ENCODE data around the gene ZCCHC24. TPM values are rescaled to one million over a fixed set of nuclear protein-coding genes. Genes with fewer than 3 reads are reported as not detected.

Gene ZCCHC24
- total and polyA plus RNA-seq, 2 of the 8 experiments (the other 6 are each of a cell fraction or from before 2014, with no cell fraction given): 3.9 to 6.9 TPM

DNA sequence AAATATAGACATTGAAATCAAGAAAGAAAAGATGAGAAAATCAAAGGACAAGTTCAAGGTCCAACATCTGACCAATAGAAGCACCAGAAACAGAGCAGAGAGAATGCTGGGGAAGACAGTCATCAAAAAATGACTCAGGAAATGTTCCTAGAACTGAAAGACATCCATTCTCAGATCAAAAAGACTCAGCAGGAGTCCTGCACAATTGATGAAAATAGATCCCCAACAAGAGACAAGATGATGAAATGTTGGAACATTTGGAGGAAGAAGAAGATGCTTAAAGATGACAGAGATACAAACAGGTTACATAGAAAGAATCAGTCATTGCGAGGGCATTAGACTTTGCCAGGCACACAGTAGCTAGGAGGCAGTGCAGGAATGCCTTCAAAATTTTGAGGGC lies 36.9 kb upstream of the ZCCHC24 start (continued):
- TF ChIP-seq, protein P1, sequence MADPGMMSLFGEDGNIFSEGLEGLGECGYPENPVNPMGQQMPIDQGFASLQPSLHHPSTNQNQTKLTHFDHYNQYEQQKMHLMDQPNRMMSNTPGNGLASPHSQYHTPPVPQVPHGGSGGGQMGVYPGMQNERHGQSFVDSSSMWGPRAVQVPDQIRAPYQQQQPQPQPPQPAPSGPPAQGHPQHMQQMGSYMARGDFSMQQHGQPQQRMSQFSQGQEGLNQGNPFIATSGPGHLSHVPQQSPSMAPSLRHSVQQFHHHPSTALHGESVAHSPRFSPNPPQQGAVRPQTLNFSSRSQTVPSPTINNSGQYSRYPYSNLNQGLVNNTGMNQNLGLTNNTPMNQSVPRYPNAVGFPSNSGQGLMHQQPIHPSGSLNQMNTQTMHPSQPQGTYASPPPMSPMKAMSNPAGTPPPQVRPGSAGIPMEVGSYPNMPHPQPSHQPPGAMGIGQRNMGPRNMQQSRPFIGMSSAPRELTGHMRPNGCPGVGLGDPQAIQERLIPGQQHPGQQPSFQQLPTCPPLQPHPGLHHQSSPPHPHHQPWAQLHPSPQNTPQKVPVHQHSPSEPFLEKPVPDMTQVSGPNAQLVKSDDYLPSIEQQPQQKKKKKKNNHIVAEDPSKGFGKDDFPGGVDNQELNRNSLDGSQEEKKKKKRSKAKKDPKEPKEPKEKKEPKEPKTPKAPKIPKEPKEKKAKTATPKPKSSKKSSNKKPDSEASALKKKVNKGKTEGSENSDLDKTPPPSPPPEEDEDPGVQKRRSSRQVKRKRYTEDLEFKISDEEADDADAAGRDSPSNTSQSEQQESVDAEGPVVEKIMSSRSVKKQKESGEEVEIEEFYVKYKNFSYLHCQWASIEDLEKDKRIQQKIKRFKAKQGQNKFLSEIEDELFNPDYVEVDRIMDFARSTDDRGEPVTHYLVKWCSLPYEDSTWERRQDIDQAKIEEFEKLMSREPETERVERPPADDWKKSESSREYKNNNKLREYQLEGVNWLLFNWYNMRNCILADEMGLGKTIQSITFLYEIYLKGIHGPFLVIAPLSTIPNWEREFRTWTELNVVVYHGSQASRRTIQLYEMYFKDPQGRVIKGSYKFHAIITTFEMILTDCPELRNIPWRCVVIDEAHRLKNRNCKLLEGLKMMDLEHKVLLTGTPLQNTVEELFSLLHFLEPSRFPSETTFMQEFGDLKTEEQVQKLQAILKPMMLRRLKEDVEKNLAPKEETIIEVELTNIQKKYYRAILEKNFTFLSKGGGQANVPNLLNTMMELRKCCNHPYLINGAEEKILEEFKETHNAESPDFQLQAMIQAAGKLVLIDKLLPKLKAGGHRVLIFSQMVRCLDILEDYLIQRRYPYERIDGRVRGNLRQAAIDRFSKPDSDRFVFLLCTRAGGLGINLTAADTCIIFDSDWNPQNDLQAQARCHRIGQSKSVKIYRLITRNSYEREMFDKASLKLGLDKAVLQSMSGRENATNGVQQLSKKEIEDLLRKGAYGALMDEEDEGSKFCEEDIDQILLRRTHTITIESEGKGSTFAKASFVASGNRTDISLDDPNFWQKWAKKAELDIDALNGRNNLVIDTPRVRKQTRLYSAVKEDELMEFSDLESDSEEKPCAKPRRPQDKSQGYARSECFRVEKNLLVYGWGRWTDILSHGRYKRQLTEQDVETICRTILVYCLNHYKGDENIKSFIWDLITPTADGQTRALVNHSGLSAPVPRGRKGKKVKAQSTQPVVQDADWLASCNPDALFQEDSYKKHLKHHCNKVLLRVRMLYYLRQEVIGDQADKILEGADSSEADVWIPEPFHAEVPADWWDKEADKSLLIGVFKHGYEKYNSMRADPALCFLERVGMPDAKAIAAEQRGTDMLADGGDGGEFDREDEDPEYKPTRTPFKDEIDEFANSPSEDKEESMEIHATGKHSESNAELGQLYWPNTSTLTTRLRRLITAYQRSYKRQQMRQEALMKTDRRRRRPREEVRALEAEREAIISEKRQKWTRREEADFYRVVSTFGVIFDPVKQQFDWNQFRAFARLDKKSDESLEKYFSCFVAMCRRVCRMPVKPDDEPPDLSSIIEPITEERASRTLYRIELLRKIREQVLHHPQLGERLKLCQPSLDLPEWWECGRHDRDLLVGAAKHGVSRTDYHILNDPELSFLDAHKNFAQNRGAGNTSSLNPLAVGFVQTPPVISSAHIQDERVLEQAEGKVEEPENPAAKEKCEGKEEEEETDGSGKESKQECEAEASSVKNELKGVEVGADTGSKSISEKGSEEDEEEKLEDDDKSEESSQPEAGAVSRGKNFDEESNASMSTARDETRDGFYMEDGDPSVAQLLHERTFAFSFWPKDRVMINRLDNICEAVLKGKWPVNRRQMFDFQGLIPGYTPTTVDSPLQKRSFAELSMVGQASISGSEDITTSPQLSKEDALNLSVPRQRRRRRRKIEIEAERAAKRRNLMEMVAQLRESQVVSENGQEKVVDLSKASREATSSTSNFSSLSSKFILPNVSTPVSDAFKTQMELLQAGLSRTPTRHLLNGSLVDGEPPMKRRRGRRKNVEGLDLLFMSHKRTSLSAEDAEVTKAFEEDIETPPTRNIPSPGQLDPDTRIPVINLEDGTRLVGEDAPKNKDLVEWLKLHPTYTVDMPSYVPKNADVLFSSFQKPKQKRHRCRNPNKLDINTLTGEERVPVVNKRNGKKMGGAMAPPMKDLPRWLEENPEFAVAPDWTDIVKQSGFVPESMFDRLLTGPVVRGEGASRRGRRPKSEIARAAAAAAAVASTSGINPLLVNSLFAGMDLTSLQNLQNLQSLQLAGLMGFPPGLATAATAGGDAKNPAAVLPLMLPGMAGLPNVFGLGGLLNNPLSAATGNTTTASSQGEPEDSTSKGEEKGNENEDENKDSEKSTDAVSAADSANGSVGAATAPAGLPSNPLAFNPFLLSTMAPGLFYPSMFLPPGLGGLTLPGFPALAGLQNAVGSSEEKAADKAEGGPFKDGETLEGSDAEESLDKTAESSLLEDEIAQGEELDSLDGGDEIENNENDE (IDR thresholded peaks at IDR 0.05; ENCODE audit: insufficient replicate concordance, low read length): no peak
- TF ChIP-seq KDM4A (IDR thresholded peaks at IDR 0.05; ENCODE audit: low read depth, low read length, severe bottlenecking): no peak
- no peak for TF ChIP-seq NANOG (IDR thresholded peaks at IDR 0.05; ENCODE audit: insufficient read depth, low read depth, low read length, poor library complexity, severe bottlenecking)
- TF ChIP-seq EGR1 (IDR thresholded peaks at IDR 0.05; ENCODE audit: borderline replicate concordance, low read depth, low read length): no peak
- TF ChIP-seq NRF1 (IDR thresholded peaks at IDR 0.05; ENCODE audit: low read depth, low read length): no peak
- no peak for TF ChIP-seq CREB1 (IDR thresholded peaks at IDR 0.05)
- no peak for TF ChIP-seq CEBPB (IDR thresholded peaks at IDR 0.05; ENCODE audit: low read depth, low read length)
- TF ChIP-seq, protein P2, sequence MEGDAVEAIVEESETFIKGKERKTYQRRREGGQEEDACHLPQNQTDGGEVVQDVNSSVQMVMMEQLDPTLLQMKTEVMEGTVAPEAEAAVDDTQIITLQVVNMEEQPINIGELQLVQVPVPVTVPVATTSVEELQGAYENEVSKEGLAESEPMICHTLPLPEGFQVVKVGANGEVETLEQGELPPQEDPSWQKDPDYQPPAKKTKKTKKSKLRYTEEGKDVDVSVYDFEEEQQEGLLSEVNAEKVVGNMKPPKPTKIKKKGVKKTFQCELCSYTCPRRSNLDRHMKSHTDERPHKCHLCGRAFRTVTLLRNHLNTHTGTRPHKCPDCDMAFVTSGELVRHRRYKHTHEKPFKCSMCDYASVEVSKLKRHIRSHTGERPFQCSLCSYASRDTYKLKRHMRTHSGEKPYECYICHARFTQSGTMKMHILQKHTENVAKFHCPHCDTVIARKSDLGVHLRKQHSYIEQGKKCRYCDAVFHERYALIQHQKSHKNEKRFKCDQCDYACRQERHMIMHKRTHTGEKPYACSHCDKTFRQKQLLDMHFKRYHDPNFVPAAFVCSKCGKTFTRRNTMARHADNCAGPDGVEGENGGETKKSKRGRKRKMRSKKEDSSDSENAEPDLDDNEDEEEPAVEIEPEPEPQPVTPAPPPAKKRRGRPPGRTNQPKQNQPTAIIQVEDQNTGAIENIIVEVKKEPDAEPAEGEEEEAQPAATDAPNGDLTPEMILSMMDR (IDR thresholded peaks at IDR 0.05; ENCODE audit: control extremely low read depth in 1 of 3, insufficient read depth in 1 of 3, low read depth in 1 of 3, low read length in 3 of 3): no peak
